ENCODE measurements around the gene TRPV2.

Gene TRPV2

GRCh38 chr17:16478649-16479048, 63.3 kb downstream of the TRPV2 start:
- no peak for DNase-seq

- no peak for DNase-seq
Measured at GRCh38 chr17:16479264-16479663, 63.9 kb downstream of the TRPV2 start.

GRCh38 chr17:16480995-16481394, 65.6 kb downstream of the TRPV2 start:
- no peak for DNase-seq

- DNase-seq: no peak
Measured at GRCh38 chr17:16482253-16482652, 66.9 kb downstream of the TRPV2 start.

GRCh38 chr17:16483021-16483645, 67.8 kb downstream of the TRPV2 start:
- no peak for DNase-seq

- DNase-seq: no peak
Measured at GRCh38 chr17:16484445-16485175, 69.2 kb downstream of the TRPV2 start.
